NCI-H748 (cell line): Measurements from ENCODE around the gene BCL2L11.
A peak's percentile ranks its signal among the peaks of the same experiment; 100 is the strongest.
"Not testable (repeated sequence)": the region's sequence is repeated elsewhere in the genome, so short reads cannot be mapped to it uniquely, and the experiment has no call there.

Experiments
- DNase-seq: peaks from one replicate; lab custom pipeline; 2025; ENCODE audit not compliant: unreplicated experiment; lab: John Stamatoyannopoulos, UW

The BCL2L11 gene, protein sequence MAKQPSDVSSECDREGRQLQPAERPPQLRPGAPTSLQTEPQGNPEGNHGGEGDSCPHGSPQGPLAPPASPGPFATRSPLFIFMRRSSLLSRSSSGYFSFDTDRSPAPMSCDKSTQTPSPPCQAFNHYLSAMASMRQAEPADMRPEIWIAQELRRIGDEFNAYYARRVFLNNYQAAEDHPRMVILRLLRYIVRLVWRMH

DNA sequence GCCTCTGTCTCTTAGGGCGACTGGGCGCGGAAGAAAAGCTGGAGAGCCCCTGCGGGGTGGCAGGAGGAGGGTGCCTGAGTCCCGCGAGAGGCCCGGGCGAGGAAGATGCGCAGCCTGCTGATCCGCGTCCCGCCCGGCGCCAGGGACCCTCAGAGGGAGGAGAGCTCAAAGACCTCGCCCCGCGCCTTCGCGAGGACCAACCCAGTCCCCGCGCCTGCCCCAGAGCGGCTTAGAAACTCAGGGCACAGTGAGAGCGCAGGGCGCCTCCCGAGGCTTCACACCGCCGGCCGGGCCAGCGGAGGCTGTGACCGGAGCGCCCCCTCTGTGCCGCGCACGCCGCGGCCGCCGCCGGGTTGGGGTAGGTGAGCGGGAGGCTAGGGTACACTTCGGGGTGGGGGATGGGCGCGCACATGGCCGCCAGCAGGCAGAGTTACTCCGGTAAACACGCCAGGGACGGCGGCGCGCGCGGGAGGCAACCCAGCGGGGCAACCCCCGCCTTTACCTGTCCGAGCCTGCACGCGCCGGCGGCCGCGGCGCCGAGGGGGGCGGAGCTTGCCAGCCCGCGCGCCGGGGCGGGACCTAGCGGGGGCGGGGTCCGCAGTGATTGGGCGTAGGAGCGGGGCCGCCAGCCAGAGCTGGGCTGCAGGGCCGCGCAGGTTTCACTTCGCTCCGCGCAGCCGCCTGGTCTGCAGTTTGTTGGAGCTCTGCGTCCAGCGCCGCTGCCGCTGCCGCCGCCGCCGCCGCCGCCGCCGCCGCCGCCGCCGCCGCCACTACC, at the start of gene BCL2L11:
TSS of gene BCL2L11 (plus strand) at position 662 of the 775 bp plus-strand sequence. CDS start 2,832 bp downstream, outside the sequence.
- peak; percentile 92 for DNase-seq

DNA sequence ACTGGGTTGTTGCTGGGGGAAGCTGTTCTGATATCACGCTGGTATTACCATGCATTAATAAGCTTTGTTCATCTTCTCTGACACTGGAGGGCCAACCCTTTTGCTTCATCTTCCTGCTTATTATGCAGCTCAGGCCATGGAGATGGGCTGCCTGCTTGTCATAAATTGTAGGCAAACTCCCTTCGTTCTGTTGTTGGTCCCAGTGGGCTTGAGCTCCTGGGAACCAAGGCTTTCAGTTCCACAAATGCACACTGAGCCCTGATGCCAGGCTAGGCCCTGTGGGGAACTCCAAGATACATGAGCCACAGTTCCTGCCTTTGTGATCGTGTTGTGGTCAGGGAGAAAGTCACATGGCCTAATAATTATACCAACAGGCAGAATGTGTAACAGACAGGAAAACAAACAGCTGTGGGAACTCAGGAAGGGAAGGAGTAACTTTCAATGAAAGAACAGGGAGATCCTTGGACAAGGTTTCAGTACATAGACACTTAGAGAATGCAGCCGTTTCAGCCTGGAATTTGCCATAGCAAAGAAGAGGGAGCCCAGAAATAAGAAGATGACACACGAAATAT, 49.0 kb upstream of the BCL2L11 start:
- DNase-seq, result peak; percentile 49

DNA sequence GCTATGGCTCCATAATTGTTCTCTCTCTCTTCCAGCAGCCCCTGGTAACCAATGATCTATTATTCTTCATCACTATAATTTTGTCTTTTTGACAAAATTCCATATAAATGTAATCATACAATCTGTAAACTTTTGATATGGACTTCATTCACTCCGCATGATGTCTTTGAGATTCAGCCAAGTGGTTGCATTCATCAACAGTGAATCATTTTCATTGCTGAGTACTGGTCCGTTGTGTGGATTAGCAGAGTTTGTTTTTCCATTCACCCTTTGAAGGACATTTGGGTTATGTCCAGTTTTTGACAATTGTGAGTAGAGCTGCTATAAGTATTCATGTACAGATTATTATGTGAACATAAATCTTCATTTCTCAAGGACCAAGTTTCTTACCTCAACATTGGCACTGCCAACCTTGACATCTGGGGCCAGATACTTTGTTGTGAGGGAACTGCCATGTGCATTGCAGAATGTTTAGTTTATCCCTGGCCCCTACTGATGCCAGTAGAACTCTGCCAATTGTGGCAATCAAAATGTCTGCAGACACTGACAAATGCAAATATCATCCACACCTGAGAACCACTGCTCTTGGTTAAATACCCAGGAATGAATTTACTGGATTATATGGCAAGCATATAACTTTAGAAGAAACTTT, 48.4 kb upstream of the BCL2L11 start:
- DNase-seq, result no peak

DNA sequence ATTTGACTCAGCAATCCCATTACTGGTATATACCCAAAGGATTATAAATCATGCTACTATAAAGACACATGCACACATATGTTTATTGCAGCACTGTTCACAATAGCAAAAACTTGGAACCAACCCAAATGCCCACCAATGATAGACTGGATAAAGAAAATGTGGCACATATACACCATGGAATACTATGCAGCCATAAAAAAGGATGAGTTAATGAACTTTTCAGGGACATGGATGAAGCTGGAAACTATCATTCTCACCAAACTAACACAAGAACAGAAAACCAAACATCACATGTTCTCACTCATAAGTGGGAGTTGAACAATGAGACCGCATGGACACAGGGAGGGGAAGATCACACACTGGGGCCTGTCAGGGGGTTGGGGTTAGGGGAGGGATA, 38.1 kb upstream of the BCL2L11 start:
- DNase-seq, result not testable (repeated sequence)

DNA sequence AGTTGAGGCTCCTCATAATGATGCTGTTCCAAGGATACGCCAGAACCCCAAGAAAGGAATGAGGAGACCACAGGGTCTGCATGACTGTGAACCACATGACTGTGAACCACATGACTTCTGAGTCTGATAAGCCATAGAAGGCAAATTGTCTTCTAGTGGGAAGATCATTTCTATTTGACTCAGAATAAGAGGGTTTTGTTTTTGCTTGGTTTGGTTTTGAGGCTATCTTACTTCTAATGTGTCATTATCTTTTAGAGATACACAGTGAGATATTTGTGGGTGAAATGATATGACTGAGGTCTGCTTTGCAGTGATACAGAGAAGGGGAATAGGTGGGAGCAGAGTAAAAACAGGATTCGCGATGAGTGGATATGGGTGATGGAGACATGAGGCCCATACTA, 28.9 kb upstream of the BCL2L11 start:
- DNase-seq, result no peak

DNA sequence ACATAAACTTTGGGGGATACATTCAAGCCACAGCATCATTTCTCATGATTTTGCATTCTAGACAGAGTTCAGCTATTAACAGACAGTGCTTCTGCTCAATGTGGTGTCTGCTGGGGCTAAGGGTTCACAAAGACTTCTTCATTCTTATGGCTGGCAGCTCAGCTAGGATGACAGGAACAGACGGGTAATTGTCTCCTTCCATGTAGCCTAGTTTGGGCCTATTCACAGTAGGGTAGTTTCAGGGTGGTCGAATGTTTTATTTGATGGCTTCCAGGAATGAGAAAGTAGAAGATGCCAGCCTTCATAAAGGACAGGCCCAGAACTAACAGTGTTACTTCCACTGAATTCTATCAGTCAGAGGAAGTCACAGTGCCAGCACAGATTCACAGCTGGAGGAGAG, 26.0 kb upstream of the BCL2L11 start:
- DNase-seq, result no peak

DNA sequence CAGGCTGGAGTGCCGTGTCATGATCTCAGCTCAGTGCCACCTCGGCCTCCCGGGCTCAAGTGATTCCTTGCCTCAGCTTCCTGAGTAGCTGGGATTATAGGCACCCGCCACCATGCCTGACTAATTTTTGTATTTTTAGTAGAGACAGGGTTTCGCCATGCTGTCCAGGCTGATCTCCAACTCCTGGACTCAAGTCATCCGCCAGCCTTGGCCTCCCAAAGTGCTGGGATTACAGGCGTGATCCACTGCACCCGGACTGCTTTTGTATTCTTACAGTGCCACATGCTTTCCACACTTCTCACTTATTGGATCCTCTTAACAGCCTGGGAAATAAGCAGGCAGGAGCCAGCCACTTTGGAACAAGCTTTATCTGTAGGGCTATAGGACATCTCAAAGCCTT, 25.3 kb upstream of the BCL2L11 start:
- DNase-seq, result no peak

DNA sequence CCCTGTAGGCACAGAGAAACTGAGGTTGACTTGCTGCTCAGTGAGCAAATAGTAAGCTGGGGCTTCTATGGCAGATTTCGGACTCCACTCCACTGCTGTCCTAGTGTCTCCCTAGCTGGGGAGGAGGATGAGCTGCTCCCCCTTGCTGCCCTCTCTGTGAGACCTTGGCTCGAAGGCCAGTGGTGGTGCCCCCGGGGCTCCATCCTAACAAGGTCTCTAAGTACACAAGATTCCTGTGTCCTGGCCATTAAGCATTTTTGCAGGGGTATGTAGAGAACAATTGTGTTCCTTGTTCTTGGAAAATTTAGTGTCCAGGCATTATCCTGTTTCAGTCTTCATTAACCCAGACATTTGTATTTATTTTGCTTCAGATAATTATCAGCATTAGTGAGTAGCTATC, 21.3 kb upstream of the BCL2L11 start:
- DNase-seq, result no peak

DNA sequence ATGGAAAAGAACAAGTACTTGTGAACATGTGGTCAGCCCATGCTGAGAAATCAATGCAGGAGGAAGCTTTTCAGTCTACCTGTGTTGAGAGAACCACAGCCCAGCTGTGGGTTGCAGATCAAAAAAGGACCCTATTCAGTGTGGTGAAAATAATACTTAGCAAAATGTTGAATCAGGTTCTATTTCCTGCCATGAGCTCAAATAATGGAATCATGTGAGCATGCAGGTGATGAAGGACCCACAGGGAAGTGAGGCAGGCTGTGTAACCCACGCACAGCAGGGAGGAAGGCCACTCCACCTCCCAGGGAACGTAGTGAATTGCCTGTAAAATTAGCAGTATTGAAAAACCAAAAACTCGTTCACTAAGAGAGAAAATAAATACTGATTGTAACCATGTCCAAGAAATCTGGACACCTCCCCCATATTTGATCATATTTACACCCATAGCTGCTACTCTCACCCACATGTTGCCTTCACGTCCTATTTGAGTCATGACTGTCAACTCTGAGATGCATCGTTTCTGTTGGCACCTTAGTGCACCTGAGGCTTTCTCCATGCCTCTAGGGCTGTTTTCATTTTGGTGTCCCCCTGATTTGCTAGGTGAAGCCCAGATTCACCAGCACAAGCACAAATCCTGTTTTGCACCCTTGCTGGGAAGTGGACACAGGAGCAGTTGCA, 20.5 kb upstream of the BCL2L11 start:
- peak; percentile 10 for DNase-seq

DNA sequence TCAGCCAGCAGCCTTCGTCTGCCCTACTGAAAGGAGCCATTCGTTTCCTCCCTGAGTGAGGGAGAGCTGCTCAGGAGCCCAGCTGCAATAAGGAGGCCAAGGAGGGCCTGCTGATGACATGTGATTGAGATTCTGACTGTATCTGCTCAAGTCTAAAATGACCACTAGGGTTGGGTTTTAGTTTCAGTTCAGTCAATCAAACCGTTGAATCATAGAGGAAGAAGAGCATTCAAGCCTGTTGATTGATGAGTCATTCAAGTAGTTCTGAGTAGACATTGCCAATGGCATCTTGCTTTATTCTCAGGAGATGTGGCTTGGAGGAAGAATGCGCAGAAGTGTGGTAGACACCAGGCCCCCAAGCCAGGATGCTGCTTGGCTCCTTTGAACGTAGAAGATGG, 19.9 kb upstream of the BCL2L11 start:
- DNase-seq, result no peak

DNA sequence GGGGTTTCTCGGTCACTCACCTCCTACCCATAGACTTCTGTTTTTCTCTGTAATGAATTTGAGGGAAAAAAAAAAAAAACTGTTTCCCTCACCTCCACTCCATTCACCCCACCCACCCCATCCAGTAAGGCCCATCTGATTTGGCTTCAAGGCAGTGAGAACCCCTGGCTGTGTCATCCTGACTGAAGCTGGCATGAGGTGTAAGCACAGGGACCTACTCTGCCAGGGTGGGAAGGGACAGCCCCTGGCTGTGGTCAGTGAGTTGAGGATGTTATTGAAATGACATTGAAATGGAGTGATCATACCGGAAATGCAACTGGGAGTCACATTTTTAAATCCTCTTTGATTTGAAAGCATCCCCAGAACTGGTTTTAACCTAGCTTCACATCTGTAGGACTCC, 19.1 kb upstream of the BCL2L11 start:
- no peak for DNase-seq

DNA sequence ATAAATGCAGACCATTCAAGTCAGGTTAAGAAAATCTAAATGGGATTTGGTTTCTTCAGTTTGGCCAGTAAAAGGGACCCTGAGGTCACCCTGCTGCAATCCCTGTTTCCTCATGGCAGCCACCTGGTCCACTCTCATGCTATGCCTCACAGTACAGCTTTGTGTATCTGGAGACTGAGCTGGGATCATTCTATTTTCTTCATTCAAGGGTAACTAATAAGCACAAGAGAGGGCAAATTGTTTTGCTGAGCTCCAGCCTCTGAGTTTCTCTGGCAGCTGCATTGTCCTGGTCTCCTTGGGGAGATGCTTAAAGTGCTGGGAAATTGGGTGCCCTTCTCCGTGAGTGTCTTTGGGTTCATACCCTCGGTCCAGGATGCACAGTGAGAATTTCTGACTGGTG, 18.5 kb upstream of the BCL2L11 start:
- DNase-seq, result no peak

DNA sequence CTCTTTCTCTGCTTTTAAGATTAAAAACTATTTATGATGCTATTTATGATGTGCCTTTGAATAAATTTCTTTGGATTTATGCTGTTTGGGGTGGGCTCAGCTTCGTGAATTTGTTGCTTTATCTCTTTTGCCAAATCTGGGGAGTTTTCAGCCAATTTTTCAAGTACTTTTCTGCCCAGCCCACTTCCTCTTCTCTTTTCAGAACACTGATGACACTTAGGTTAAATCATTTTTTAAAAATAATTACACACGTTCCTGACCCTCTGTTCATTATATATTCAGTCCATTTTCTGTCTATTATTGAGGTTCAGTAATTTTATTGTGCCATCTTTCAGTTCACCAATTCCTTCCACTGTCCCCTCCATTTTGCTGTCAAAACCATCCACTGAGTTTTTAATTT, 14.8 kb upstream of the BCL2L11 start:
- no peak for DNase-seq

DNA sequence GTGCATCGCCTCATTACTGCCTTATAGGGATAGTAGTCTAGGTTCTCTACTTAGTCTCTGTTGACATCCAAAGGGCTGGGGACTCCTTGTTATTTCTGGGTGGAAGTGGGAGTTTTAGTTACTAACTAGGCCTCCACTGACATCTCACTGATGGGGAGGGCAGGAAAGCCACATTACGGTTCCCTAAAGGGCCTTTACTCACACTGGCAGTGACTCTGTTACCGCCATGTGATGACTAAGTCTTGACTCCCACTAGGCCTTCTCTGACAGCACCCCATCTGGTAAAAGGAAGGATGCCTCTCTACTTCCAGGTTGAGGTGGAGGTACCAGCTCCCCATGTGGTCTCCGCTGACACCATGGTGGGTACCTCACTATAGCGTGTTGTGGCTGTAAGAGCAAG, 14.0 kb upstream of the BCL2L11 start:
- no peak for DNase-seq

DNA sequence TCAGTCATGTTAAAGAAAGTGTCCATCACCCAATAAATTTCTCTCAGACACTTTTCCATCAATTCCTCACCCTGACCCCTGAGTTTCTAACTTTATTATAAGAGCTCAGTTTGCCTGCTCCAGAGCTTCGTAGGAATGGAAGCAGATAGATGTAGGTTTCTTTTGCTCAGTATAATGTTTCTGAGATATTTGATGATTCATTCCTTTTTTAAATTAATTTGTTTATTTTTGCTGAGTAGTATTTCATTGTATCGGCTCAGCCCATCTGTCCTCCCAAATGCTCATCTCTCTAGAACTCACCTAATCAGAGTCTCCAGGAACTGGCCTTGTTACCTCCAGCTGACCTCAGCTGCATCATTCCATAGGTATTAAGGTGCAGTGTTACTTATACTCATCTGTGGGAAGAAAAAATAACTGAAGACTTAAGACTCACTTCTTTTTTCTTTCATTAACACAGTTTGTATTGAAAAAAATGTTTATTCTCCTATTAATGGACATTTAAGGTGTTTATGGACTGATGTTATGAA, 11.9 kb upstream of the BCL2L11 start:
- no peak for DNase-seq

DNA sequence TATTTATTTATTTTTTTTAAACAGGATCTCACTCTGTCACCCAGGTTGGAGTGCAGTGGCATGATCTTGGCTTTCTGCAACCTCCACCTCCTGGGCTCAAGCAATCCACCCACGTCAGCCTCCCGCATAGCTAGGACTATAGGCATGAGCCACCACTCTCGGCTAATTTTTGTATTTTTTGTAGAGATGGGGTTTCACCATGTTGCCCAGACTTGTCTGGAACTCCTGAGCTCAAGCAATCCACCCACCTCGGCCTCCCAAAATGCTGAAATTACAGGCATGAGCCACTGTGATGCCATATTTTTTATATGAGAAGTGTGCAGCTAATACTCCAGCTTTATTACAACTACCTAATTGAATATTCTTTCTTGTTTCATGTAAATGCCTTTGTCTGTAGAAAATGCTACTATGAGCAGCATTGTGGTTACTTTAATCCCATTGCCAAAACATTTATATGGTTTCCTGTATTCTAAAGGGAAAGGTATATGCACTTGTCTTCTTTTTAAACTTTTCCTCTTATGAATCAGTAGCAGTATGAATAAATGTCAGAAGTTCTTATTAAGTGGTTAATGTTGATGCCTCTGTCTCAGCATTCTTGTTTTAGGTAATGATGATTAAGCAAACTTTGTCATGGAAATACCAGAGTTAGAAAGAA, 9.5 kb upstream of the BCL2L11 start:
- DNase-seq, result no peak

DNA sequence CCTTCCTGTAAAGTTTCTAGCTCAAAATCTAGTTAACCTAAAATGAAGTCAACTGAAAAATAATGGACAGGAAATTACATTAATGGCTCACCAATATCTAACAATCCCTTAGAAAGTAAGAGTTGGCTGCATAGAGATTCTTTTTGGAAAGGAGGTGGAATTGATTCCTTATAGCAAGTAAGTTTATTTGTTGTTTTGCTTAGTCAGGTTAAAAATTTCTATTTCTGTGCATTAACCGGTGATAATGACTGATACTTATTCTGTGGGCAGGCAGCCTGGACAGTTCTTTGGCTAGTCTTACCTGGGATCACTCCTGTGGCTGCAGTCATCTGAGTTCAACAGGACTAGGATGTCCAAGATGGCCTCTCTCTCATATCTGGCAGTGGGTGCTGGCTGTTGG, 6.9 kb upstream of the BCL2L11 start:
- DNase-seq, result no peak

DNA sequence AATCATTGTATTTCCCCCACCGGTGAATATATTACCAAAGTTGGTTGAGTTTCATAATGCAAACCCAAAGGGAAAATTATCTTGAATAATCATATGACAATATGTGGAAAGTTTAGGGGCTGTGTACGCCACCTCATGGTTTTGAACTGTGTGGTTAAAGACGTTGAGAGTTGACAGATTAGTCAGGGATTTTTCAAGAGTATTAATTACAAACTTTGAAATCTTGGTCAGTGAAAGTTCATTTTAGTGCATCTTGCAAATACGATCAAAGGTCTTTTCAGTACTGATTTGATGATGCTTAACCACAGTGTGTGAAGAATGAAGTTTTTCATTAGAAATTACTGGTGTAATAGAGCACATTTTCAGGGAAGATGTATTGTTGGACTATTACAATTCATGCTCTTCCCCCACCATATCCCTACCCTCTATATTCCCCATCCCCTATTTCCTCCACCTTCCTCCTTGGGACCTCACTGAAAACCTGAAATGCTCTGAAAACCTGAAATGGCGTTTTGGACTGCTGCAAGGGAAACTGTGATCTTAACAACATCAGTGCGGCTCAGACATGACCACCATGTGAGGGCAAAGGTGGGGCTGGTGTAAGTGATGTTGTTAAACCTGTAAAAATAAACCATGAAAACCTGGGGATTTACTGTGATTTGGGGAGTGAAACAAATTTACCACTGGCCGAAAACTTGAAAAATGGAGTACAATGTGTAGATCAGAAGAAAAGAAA, 4.5 kb upstream of the BCL2L11 start:
- no peak for DNase-seq

DNA sequence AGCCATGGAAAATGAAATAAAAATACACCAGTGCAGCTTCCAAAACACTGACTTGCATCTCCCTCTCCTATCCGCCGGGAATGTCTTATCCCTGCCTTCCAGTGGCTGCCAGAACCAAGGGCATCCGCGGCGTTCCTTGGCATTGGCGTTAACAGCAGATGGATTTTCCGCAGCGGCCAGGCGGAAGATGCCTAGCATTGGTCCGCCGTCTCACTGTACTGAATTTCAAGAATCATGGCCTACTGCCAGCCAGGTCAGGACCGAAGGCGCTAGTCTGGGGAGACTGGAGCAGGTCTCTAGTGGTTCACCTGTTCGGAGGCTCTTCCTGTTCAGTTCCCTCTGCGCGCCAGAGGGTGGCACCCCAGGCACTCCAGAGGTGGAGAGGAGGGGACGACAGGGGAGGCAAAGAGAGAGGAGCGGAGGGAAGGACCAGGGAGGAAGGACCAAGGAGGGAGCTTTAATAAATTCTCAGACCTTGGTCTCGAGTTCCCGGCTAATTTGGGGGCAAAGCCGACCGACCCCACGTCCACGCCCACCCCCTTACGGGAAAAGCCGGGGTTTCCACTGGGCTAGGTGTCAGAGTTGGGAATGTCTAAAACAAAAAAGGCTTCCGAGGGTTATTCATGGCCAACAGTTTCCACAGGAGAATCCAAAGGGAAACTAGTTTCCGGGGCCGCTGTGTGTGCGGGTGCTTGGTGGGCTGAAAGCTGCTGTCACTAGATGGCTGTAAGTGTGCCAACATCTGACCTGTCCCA, 3.7 kb upstream of the BCL2L11 start:
- peak; percentile 88 for DNase-seq
